HCT116 (cell line): ENCODE measurements around the gene TF. TPM values are rescaled to one million over a fixed set of nuclear protein-coding genes. Genes with fewer than 3 reads are reported as not detected.

Source experiments
- ATAC-seq: fragments of 200-7000 bp; cut with Tn5 transposase; 2 replicates; pipeline ENCODE4 v1.9.1; 2020; ENCODE audit warnings: mild to moderate bottlenecking, moderate library complexity
- BruUV-seq: library from RNA; stranded (reverse); fragments of 400-500 nt; replicated peaks from 2 replicates; lab custom pipeline; 2021; lab: Mats Ljungman, UMichigan
- CTCF ChIA-PET: fragments of 300-600 bp; sonication (Branson Sonifier 250); formaldehyde crosslinking; loops from one replicate; lab custom pipeline; 2021; ENCODE audit warnings: antibody characterized with exemption; lab: Charles Lee
- POLR2A ChIA-PET: fragments of 300-600, 350-600 bp; sonication (Branson Sonifier 250); formaldehyde crosslinking; loops from one replicate; lab custom pipeline; 2021; ENCODE audit warnings: antibody characterized with exemption; lab: Charles Lee
- RAD21 ChIA-PET, 2 experiments: fragments of 300-600 bp; sonication (Branson Sonifier 250); formaldehyde crosslinking; loops; one replicate each; lab custom pipeline; 2023; ENCODE audit warnings: low total read pairs in 2 of 2; ENCODE audit not compliant: uncharacterized antibody in 2 of 2, unreplicated experiment in 2 of 2, low non-redundant PET in 1 of 2; lab: Charles Lee
- DNase-seq: peaks from one replicate; pipeline ENCODE4 v3.0.0-alpha.2; 2010; ENCODE audit warnings: low read depth, low spot score
- H2AFZ ChIP-seq: fragments of 200-600 bp; shearing (Covaris generic), sonication (generic); 2 replicates; pipeline ENCODE4 v1.6.1; 2017; ENCODE audit warnings: low read depth, mixed run types, mixed read lengths, antibody characterized with exemption, low read length; ENCODE audit not compliant: poor library complexity, severe bottlenecking
- H3K27ac ChIP-seq: 2 replicates; pipeline ENCODE4 v1.5.1; 2012; ENCODE audit warnings: low read depth, low read length
- H3K27me3 ChIP-seq: fragments of 200-600 bp; sonication (generic); 2 replicates; pipeline ENCODE4 v1.6.1; 2016; ENCODE audit warnings: mixed run types, low read length, mixed read lengths; ENCODE audit not compliant: insufficient read depth
- H3K36me3 ChIP-seq, 2 experiments: fragments of 200-500 bp in 1 of 2; fragments of 200-600 bp in 1 of 2; sonication (Bioruptor generic) in 1 of 2; sonication (generic) in 1 of 2; 2 replicates each; pipeline versions ENCODE4 v1.5.1 to v1.6.1; 2014 to 2016; ENCODE audit warnings: low read length in 2 of 2, inconsistent platforms in 1 of 2, mixed read lengths in 1 of 2, mixed run types in 1 of 2; ENCODE audit not compliant: insufficient read depth in 2 of 2, control insufficient read depth in 1 of 2
- H3K4me1 ChIP-seq, 2 experiments: fragments of 200-600 bp in 1 of 2; sonication (generic) in 1 of 2; 2 replicates each; pipeline versions ENCODE4 v1.5.1 to v1.6.1; 2012 to 2017; ENCODE audit warnings: low read length in 2 of 2, inconsistent platforms in 1 of 2, mild to moderate bottlenecking in 1 of 2, mixed read lengths in 1 of 2, mixed run types in 1 of 2, moderate library complexity in 1 of 2; ENCODE audit not compliant: insufficient read depth in 2 of 2, control insufficient read depth in 1 of 2
- H3K4me2 ChIP-seq: fragments of 200-600 bp; sonication (generic); 2 replicates; pipeline ENCODE4 v1.6.1; 2017; ENCODE audit warnings: mixed run types, low read length, mixed read lengths
- H3K4me3 ChIP-seq, 2 experiments: fragments of 200-600 bp in 1 of 2; sonication (generic) in 1 of 2; replicated peaks in 1 of 2; 2 replicates each; pipeline ENCODE4 v1.5.1; 2011 to 2016; ENCODE audit warnings: low read length in 2 of 2, control low read depth in 1 of 2, low read depth in 1 of 2, mild to moderate bottlenecking in 1 of 2, mixed read lengths in 1 of 2, mixed run types in 1 of 2
- H3K79me2 ChIP-seq: fragments of 200-600 bp; sonication (generic); 2 replicates; pipeline ENCODE4 v1.6.1; 2017; ENCODE audit warnings: mild to moderate bottlenecking, mixed run types, low read length, moderate library complexity, mixed read lengths; ENCODE audit not compliant: insufficient read depth
- H3K9ac ChIP-seq: fragments of 200-600 bp; sonication (generic); 2 replicates; pipeline ENCODE4 v1.6.1; 2016; ENCODE audit warnings: low read length, mixed read lengths
- H3K9me2 ChIP-seq: fragments of 200-600 bp; sonication (generic), shearing (Covaris generic); 2 replicates; pipeline ENCODE4 v1.6.1; 2017; ENCODE audit warnings: mixed run types, mild to moderate bottlenecking, moderate library complexity; ENCODE audit not compliant: insufficient read depth
- H3K9me3 ChIP-seq, 2 experiments: fragments of 200-500 bp in 1 of 2; fragments of 200-600 bp in 1 of 2; sonication (Bioruptor generic) in 1 of 2; sonication (generic) in 1 of 2; 2 replicates each; pipeline ENCODE4 v1.6.1; 2014 to 2017; ENCODE audit warnings: low read length in 2 of 2, mixed read lengths in 2 of 2, inconsistent platforms in 1 of 2, low read depth in 1 of 2, mild to moderate bottlenecking in 1 of 2, mixed run types in 1 of 2, moderate library complexity in 1 of 2; ENCODE audit not compliant: control insufficient read depth in 1 of 2, insufficient read depth in 1 of 2
- H4K20me1 ChIP-seq: fragments of 200-600 bp; sonication (generic), shearing (Covaris generic); 2 replicates; pipeline ENCODE4 v1.6.1; 2017; ENCODE audit warnings: mixed run types, mild to moderate bottlenecking, moderate library complexity; ENCODE audit not compliant: insufficient read depth
- CBX3 ChIP-seq: IDR thresholded peaks from 2 replicates; pipeline ENCODE4 v1.6.1; 2012; ENCODE audit warnings: low read depth
- EGR1 ChIP-seq: IDR thresholded peaks from 2 replicates; pipeline ENCODE4 v1.6.1; 2012; ENCODE audit warnings: low read depth
- ELF1 ChIP-seq: IDR thresholded peaks from 2 replicates; pipeline ENCODE4 v1.6.1; 2012; ENCODE audit warnings: low read depth, borderline replicate concordance
- EZH2 ChIP-seq: fragments of 200-600 bp; sonication (generic); IDR thresholded peaks from 2 replicates; pipeline ENCODE4 v1.6.1; 2017; ENCODE audit warnings: antibody characterized with exemption, mixed run types
- POLR2AphosphoS5 ChIP-seq: IDR thresholded peaks from 2 replicates; pipeline ENCODE4 v1.6.1; 2011; ENCODE audit warnings: mild to moderate bottlenecking, low read depth, low read length, moderate library complexity
- REST ChIP-seq: IDR thresholded peaks from 2 replicates; pipeline ENCODE4 v1.6.1; 2012; ENCODE audit warnings: low read depth
- SP1 ChIP-seq: IDR thresholded peaks from 2 replicates; pipeline ENCODE4 v1.6.1; 2012; ENCODE audit warnings: low read depth
- YY1 ChIP-seq: IDR thresholded peaks from 2 replicates; pipeline ENCODE4 v1.6.1; 2011; ENCODE audit warnings: low read length, low read depth, moderate library complexity, mild to moderate bottlenecking; ENCODE audit not compliant: insufficient replicate concordance; ENCODE audit errors: extremely low read depth
- ZFX ChIP-seq: fragments of 450-650 bp; IDR thresholded peaks from 2 replicates; pipeline ENCODE4 v1.6.1; 2017
- ZNF274 ChIP-seq: fragments of 200-500 bp; sonication (Bioruptor generic); IDR thresholded peaks from 2 replicates; pipeline ENCODE4 v1.6.1; 2014; ENCODE audit warnings: mild to moderate bottlenecking, low read depth, low read length, inconsistent platforms
- intact Hi-C: fragments of 100-400 bp; cut with micrococcal nuclease; formaldehyde crosslinking; loops from 2 replicates; pipeline ENCODE4 v1.10.0; 2022
- total RNA-seq: library from RNA; stranded (reverse); gene quantifications from one replicate; pipeline ENCODE4 v1.2.1, GENCODE V29; 2021; ENCODE audit not compliant: unreplicated experiment
- TF ChIP-seq, protein P1 (sequence below): IDR thresholded peaks from 2 replicates; pipeline ENCODE4 v1.6.1; 2012
- TF ChIP-seq, protein P2 (sequence below): IDR thresholded peaks from 2 replicates; pipeline ENCODE4 v1.6.1; 2012

TF gene
- total RNA-seq, 1 experiment from 2014 or later: 10.4 TPM

DNA sequence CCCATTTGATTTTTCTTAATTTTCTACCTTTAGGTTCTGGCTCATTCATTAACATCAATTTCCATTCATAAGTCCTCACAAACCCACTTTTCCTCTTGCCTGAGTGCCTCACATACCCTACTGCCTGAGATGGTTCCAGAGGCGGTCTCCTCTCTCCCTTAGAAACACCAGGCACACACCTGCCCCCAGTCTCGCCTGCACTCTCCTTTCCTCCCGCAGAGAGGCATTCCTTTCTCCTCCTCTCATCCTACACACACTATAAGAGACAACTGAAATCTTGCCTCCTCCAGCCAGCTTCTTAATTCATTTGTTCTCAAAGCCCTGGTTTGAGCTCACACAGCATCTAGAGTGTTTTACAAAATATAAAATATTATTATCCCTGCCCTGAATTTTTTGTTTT lies 27.5 kb downstream of the TF start:
- Histone ChIP-seq H3K36me3 (no peaks in the 10 kb centered on the region), H2AFZ (no peak overlapping the region), H3K79me2 (no peaks in the 10 kb centered on the region), H4K20me1 (no peaks in the 10 kb centered on the region), H3K9me2 (no peaks in the 10 kb centered on the region), H3K4me3 (no peak overlapping the region), H3K4me2 (no peak overlapping the region), H3K4me1 (no peaks in the 10 kb centered on the region), H3K27ac (no peak overlapping the region), H3K27me3 (no peaks in the 10 kb centered on the region), H3K9ac (no peak overlapping the region), H3K9me3 (no peaks in the 10 kb centered on the region)
- TF ChIP-seq EGR1 (no peak), POLR2AphosphoS5 (no peak), ZFX (no peak), ELF1 (no peak), ZNF274 (no peak), EZH2 (no peak), SP1 (no peak), REST (no peak), YY1 (no peak), CBX3 (no peak)
- TF ChIP-seq, protein P1, sequence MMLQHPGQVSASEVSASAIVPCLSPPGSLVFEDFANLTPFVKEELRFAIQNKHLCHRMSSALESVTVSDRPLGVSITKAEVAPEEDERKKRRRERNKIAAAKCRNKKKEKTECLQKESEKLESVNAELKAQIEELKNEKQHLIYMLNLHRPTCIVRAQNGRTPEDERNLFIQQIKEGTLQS: no peak
- TF ChIP-seq, protein P2, sequence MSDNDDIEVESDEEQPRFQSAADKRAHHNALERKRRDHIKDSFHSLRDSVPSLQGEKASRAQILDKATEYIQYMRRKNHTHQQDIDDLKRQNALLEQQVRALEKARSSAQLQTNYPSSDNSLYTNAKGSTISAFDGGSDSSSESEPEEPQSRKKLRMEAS: no peak
- POLR2A ChIA-PET: no interaction called here
- CTCF ChIA-PET: no interaction called here
- intact Hi-C loops: no loop called here
- ATAC-seq (no peak), DNase-seq (no peak)
- RAD21 ChIA-PET: no interaction called here
- no TSS peak for BruUV-seq
